ENCODE data around the gene RTP3.

Gene RTP3

DNA sequence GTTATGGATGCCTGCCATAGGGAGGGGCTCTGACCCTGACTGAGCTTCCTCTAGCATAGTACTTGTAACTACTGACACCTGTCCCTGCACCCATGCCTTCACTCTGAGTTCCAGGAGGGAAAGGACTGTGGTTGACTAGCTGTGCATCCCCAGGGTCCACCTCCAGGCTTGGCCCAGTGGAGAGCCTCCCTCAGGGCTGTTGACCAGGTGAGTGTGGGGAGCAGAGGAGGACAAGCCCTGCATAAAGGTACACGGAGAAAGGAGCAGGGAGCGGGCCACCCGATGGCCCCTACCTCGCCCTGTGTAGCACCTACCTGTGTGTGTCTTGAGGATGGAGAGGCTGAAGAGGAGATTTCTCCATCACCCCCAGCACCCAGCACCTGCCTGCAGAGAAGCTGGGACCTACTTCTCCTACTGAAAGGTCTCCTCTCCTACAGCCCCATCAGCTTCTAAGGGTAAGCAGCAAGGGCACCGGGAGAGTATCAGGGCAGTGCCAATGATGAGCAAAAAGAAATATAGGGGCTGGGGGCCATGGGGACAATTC lies 26.3 kb upstream of the RTP3 start:
- ATAC-seq (ENCODE audit: insufficient read depth, low read depth) = no peak
- no peak overlapping the region for H3K27ac ChIP-seq (ENCODE audit: low read length)
- no peak overlapping the region for H3K4me2 ChIP-seq (ENCODE audit: insufficient read depth, low read length)

DNA sequence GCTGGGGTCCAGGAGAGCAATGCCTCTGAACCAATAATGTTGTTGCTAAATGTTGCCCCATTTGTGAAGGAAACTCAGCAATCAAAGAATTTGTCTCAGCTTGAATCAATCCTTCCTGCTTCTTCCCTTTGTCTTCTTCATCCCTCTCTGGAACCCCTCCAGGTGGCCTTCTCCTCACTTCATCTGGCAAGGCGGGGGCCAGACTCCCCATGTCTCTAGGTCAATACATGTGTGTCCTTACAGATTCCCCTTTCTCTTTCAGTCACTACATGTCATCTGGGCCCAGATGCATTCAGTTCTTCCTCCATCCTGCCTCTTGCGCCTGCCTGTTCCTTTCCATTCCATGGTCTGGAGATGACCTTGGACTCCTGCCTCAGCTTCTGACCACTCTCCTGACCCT lies 25.0 kb upstream of the RTP3 start:
- Histone ChIP-seq H3K4me1 (ENCODE audit: insufficient read depth, low read length) (no peaks in the 10 kb centered on the region), H4K20me1 (ENCODE audit: insufficient read depth, low read length) (no peaks in the 10 kb centered on the region), H3K4me3 (ENCODE audit: low read depth in 1 of 2, low read length in 2 of 2) (no peak overlapping the region), H2AFZ (ENCODE audit: low read depth, low read length) (no peak overlapping the region), H3K79me2 (ENCODE audit: insufficient read depth, low read length) (no peaks in the 10 kb centered on the region), H3K27me3 (ENCODE audit: insufficient read depth, low read length, poor library complexity) (no peaks in the 10 kb centered on the region), H3K27ac (ENCODE audit: low read length) (no peak overlapping the region), H3K4me2 (ENCODE audit: insufficient read depth, low read length) (no peak overlapping the region), H3K9me3 (ENCODE audit: insufficient read depth, low read length, severe bottlenecking) (no peaks in the 10 kb centered on the region), H3K36me3 (ENCODE audit: insufficient read depth, low read length) (no peaks in the 10 kb centered on the region), H3K9ac (ENCODE audit: low read depth, low read length) (no peak overlapping the region)
- TF ChIP-seq, protein P1, sequence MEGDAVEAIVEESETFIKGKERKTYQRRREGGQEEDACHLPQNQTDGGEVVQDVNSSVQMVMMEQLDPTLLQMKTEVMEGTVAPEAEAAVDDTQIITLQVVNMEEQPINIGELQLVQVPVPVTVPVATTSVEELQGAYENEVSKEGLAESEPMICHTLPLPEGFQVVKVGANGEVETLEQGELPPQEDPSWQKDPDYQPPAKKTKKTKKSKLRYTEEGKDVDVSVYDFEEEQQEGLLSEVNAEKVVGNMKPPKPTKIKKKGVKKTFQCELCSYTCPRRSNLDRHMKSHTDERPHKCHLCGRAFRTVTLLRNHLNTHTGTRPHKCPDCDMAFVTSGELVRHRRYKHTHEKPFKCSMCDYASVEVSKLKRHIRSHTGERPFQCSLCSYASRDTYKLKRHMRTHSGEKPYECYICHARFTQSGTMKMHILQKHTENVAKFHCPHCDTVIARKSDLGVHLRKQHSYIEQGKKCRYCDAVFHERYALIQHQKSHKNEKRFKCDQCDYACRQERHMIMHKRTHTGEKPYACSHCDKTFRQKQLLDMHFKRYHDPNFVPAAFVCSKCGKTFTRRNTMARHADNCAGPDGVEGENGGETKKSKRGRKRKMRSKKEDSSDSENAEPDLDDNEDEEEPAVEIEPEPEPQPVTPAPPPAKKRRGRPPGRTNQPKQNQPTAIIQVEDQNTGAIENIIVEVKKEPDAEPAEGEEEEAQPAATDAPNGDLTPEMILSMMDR (IDR thresholded peaks at IDR 0.05; ENCODE audit: borderline replicate concordance, extremely low read depth, low read length, poor library complexity, severe bottlenecking) = no peak
- no peak for TF ChIP-seq EZH2 (IDR thresholded peaks at IDR 0.05; ENCODE audit: borderline replicate concordance, low read depth, low read length, severe bottlenecking)
- ATAC-seq (ENCODE audit: insufficient read depth, low read depth) (no peak), DNase-seq (no peak)

More for the DNA sequence above, 26.3 kb upstream of the RTP3 start:
- no peaks in the 10 kb centered on the region for H3K9me3 ChIP-seq (ENCODE audit: insufficient read depth, low read length, severe bottlenecking)
- H3K4me1 ChIP-seq (ENCODE audit: insufficient read depth, low read length) = no peaks in the 10 kb centered on the region
- no peak overlapping the region for H3K4me3 ChIP-seq (ENCODE audit: low read depth in 1 of 2, low read length in 2 of 2)
- H3K27me3 ChIP-seq (ENCODE audit: insufficient read depth, low read length, poor library complexity) = no peaks in the 10 kb centered on the region
- TF ChIP-seq, protein P1 (IDR thresholded peaks at IDR 0.05; ENCODE audit: borderline replicate concordance, extremely low read depth, low read length, poor library complexity, severe bottlenecking) = no peak
- no peak for TF ChIP-seq EZH2 (IDR thresholded peaks at IDR 0.05; ENCODE audit: borderline replicate concordance, low read depth, low read length, severe bottlenecking)
- H4K20me1 ChIP-seq (ENCODE audit: insufficient read depth, low read length) = no peaks in the 10 kb centered on the region
- H2AFZ ChIP-seq (ENCODE audit: low read depth, low read length) = no peak overlapping the region
- H3K79me2 ChIP-seq (ENCODE audit: insufficient read depth, low read length) = no peaks in the 10 kb centered on the region
- H3K9ac ChIP-seq (ENCODE audit: low read depth, low read length) = no peak overlapping the region
- no peaks in the 10 kb centered on the region for H3K36me3 ChIP-seq (ENCODE audit: insufficient read depth, low read length)
- no peak for DNase-seq

DNA sequence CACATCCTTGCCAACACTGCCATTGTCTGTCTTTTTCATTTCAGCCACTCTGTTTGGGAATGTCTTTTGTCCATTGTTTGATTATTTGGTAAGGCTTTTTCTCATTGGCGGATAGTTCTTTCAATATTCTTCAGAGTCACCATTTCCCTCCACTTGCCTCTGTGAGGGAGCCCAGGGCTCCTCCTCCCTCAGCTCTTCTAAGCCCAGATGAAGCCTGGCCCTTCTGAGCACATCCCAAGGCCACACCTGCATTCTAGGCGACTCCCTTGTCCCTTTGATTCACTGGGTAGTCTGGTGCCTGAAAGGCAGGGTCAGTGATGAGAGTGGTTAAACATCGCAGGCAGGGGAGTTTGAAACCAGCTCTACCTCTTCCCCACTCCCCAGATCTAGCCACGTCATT lies 20.6 kb upstream of the RTP3 start:
- Histone ChIP-seq H3K4me2 (ENCODE audit: insufficient read depth, low read length) (no peak overlapping the region), H3K27me3 (ENCODE audit: insufficient read depth, low read length, poor library complexity) (no peaks in the 10 kb centered on the region), H3K9ac (ENCODE audit: low read depth, low read length) (no peak overlapping the region), H4K20me1 (ENCODE audit: insufficient read depth, low read length) (no peaks in the 10 kb centered on the region), H2AFZ (ENCODE audit: low read depth, low read length) (no peak overlapping the region), H3K79me2 (ENCODE audit: insufficient read depth, low read length) (no peaks in the 10 kb centered on the region), H3K4me1 (ENCODE audit: insufficient read depth, low read length) (no peaks in the 10 kb centered on the region), H3K36me3 (ENCODE audit: insufficient read depth, low read length) (no peaks in the 10 kb centered on the region), H3K4me3 (ENCODE audit: low read depth in 1 of 2, low read length in 2 of 2) (no peak overlapping the region), H3K9me3 (ENCODE audit: insufficient read depth, low read length, severe bottlenecking) (no peaks in the 10 kb centered on the region), H3K27ac (ENCODE audit: low read length) (no peak overlapping the region)
- ATAC-seq (ENCODE audit: insufficient read depth, low read depth) (no peak), DNase-seq (no peak)
- TF ChIP-seq, protein P1 (IDR thresholded peaks at IDR 0.05; ENCODE audit: borderline replicate concordance, extremely low read depth, low read length, poor library complexity, severe bottlenecking) = no peak
- no peak for TF ChIP-seq EZH2 (IDR thresholded peaks at IDR 0.05; ENCODE audit: borderline replicate concordance, low read depth, low read length, severe bottlenecking)

DNA sequence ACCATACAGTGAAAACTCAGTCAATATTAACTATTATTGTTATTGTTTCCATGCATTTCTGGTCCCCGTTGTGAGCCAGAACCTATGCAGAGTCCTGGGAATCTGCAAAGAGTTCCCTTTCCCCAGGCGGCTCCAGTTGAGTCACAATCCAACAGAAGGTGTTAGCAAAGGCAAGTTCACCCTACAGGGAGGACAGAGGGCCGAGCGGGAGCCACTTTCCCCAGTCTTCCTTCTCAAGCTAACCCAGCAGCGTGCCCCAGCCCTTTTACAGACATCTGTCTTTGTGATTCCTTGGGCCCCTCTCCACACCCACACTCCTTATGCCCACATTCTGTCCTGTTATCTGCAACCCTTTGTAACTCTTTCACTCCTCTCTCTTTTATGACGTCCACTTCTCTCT lies 20.0 kb upstream of the RTP3 start:
- Histone ChIP-seq H3K4me1 (ENCODE audit: insufficient read depth, low read length) (no peaks in the 10 kb centered on the region), H3K9me3 (ENCODE audit: insufficient read depth, low read length, severe bottlenecking) (no peaks in the 10 kb centered on the region), H4K20me1 (ENCODE audit: insufficient read depth, low read length) (no peaks in the 10 kb centered on the region), H3K9ac (ENCODE audit: low read depth, low read length) (no peak overlapping the region), H3K4me3 (ENCODE audit: low read depth in 1 of 2, low read length in 2 of 2) (no peak overlapping the region), H3K36me3 (ENCODE audit: insufficient read depth, low read length) (no peaks in the 10 kb centered on the region), H3K27ac (ENCODE audit: low read length) (no peak overlapping the region), H2AFZ (ENCODE audit: low read depth, low read length) (no peak overlapping the region), H3K27me3 (ENCODE audit: insufficient read depth, low read length, poor library complexity) (no peaks in the 10 kb centered on the region), H3K4me2 (ENCODE audit: insufficient read depth, low read length) (no peak overlapping the region), H3K79me2 (ENCODE audit: insufficient read depth, low read length) (no peaks in the 10 kb centered on the region)
- TF ChIP-seq, protein P1 (IDR thresholded peaks at IDR 0.05; ENCODE audit: borderline replicate concordance, extremely low read depth, low read length, poor library complexity, severe bottlenecking) = no peak
- no peak for TF ChIP-seq EZH2 (IDR thresholded peaks at IDR 0.05; ENCODE audit: borderline replicate concordance, low read depth, low read length, severe bottlenecking)
- ATAC-seq (ENCODE audit: insufficient read depth, low read depth) = no peak
- DNase-seq = no peak

Data from DND-41 (cell line).